ENCODE data around the gene ALAS2.
"Not testable (repeated sequence)": the region's sequence is repeated elsewhere in the genome, so short reads cannot be mapped to it uniquely, and the experiment has no call there.

ALAS2 gene

GRCh38 chrX:55005256-55005655, 25.5 kb downstream of the ALAS2 start:
- DNase-seq = no peak

GRCh38 chrX:55004231-55004630, 26.5 kb downstream of the ALAS2 start:
- DNase-seq = no peak

- peak; percentile 90 for DNase-seq
These were observed 30.8 kb downstream of the ALAS2 start, which contains the start of gene APEX2 for GRCh38 chrX:54999717-55000598. Gene APEX2 (plus strand): TSS chrX:55000363. CDS start chrX:55000423, 60 bp downstream.

GRCh38 chrX:54995621-54996020, 35.2 kb downstream of the ALAS2 start:
- no peak for DNase-seq

- DNase-seq = no peak
These were observed 36.0 kb downstream of the ALAS2 start for GRCh38 chrX:54994668-54995351.

GRCh38 chrX:54994099-54994498, 36.7 kb downstream of the ALAS2 start, which contains the start of gene PFKFB1:
Gene PFKFB1 (minus strand): TSS chrX:54994188. CDS start chrX:54994007, 181 bp downstream.
- no peak for DNase-seq

DNA sequence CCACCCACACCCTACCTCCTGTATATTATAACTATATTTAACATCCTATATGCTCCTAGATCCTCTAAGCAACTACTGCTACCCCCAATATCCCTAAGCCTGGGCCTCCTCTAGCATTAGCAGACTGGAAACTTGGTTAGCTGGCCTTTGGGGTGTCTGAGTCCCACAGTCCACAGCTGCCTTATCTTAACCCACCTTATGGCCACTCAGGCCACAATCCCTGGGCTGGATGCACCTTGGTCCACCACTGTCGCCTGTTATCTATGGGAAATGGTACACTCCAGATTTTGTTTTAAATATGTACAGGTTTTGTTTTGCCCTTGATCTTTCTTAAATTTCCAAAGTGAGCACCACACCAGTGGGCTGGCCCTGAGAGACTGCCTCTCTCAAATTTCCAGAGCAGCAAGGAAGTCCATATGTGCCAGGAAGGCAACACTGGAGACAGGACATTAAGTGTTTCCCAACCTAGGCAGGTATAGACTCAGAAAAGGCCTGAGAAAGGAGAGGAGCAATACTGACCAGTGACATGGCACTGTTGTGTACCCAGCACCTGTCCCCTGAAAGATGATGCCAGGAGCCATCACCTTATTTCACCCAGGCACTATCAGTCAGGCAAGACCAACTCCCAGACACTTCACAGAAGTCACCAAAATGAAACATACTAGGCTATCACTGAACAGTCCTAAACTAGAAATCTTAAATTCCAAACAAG, 37.7 kb downstream of the ALAS2 start:
- no peak for DNase-seq

DNA sequence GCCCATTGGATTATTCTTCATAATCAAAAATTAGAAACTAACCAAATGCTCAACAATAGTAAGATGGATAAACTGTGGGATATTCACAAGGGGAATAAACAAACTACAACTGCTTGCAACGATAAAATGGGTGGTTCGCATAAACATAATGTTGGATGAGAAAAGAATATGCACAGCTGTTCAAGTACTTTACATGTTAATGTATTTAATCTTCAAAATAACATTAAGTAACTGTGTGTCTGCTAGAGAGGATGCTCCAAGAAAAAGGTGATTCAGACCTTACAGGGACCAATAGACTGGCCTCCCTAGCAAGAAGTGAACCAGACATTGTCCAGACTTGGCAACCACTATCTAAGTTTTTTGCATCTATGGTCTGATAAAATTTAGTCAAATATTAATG, 39.1 kb downstream of the ALAS2 start:
- DNase-seq = no peak

- not testable (repeated sequence) for DNase-seq
These were observed 47.5 kb downstream of the ALAS2 start for GRCh38 chrX:54983306-54983705.

- DNase-seq = no peak
These were observed 50.4 kb downstream of the ALAS2 start for GRCh38 chrX:54980334-54980733.

GRCh38 chrX:54979432-54979831, 51.3 kb downstream of the ALAS2 start:
- no peak for DNase-seq

GRCh38 chrX:54978448-54978847, 52.3 kb downstream of the ALAS2 start:
- no peak for DNase-seq

- DNase-seq = no peak
These were observed 53.4 kb downstream of the ALAS2 start for GRCh38 chrX:54977387-54977786.

GRCh38 chrX:54964766-54965497, 65.8 kb downstream of the ALAS2 start:
- no peak for DNase-seq

GRCh38 chrX:54961750-54962149, 69.0 kb downstream of the ALAS2 start:
- no peak for DNase-seq
